Astrocyte (in vitro differentiated cells and primary cell): ENCODE results near the gene TBC1D5. TPM values are rescaled to one million over a fixed set of nuclear protein-coding genes. Genes with fewer than 3 reads are reported as not detected.

Experiments used
- DNase-seq: peaks from one replicate; pipeline ENCODE4 v3.0.0-alpha.2; 2010; ENCODE audit warnings: low read depth
- FAIRE-seq: peaks from 2 replicates; lab custom pipeline; 2011; peaks lifted over from hg19 to GRCh38; lab: Jason Lieb, UNC
- H2AFZ ChIP-seq: 2 replicates; pipeline ENCODE4 v1.6.0; 2012; ENCODE audit warnings: low read depth, low read length, inconsistent platforms
- H3K27ac ChIP-seq: 2 replicates; pipeline ENCODE4 v1.5.1; 2011; ENCODE audit warnings: low read depth, low read length, inconsistent platforms
- H3K27me3 ChIP-seq: 2 replicates; pipeline ENCODE4 v1.6.0; 2011; ENCODE audit warnings: low read length, inconsistent platforms; ENCODE audit not compliant: insufficient read depth
- H3K36me3 ChIP-seq: 2 replicates; pipeline ENCODE4 v1.5.1; 2011; ENCODE audit warnings: low read length, inconsistent platforms; ENCODE audit not compliant: insufficient read depth
- H3K4me1 ChIP-seq: 2 replicates; pipeline ENCODE4 v1.5.1; 2011; ENCODE audit warnings: low read length, inconsistent platforms; ENCODE audit not compliant: insufficient read depth
- H3K4me2 ChIP-seq: 2 replicates; pipeline ENCODE4 v1.6.0; 2012; ENCODE audit warnings: low read length, inconsistent platforms
- H3K4me3 ChIP-seq: 2 replicates; pipeline ENCODE4 v1.5.1; 2011; ENCODE audit warnings: low read depth, mild to moderate bottlenecking, low read length, inconsistent platforms; ENCODE audit not compliant: insufficient read depth
- H3K79me2 ChIP-seq: 2 replicates; pipeline ENCODE4 v1.6.0; 2012; ENCODE audit warnings: mild to moderate bottlenecking, low read length, inconsistent platforms; ENCODE audit not compliant: insufficient read depth
- H3K9ac ChIP-seq: 2 replicates; pipeline ENCODE4 v1.6.0; 2012; ENCODE audit warnings: mild to moderate bottlenecking, low read length, inconsistent platforms
- H3K9me3 ChIP-seq: 2 replicates; pipeline ENCODE4 v1.5.1; 2012; ENCODE audit warnings: low read depth, mild to moderate bottlenecking, low read length, inconsistent platforms; ENCODE audit not compliant: insufficient read depth
- H4K20me1 ChIP-seq: 2 replicates; pipeline ENCODE4 v1.6.0; 2012; ENCODE audit warnings: low read length, inconsistent platforms; ENCODE audit not compliant: insufficient read depth
- H3K27ac Mint-ChIP-seq: one replicate; pipeline ENCODE4 v1.8.0; 2021; ENCODE audit warnings: mild to moderate bottlenecking, mixed read lengths; ENCODE audit not compliant: unreplicated experiment
- H3K27me3 Mint-ChIP-seq: one replicate; pipeline ENCODE4 v1.8.0; 2021; ENCODE audit warnings: low read depth, mixed read lengths; ENCODE audit not compliant: unreplicated experiment
- H3K36me3 Mint-ChIP-seq: one replicate; pipeline ENCODE4 v1.8.0; 2021; ENCODE audit warnings: low read depth, mixed read lengths; ENCODE audit not compliant: unreplicated experiment
- H3K4me1 Mint-ChIP-seq: one replicate; pipeline ENCODE4 v1.8.0; 2021; ENCODE audit warnings: low read depth, mixed read lengths; ENCODE audit not compliant: unreplicated experiment
- H3K4me3 Mint-ChIP-seq: one replicate; pipeline ENCODE4 v1.8.0; 2021; ENCODE audit warnings: mild to moderate bottlenecking, moderate library complexity, mixed read lengths; ENCODE audit not compliant: unreplicated experiment
- H3K9me3 Mint-ChIP-seq: one replicate; pipeline ENCODE4 v1.8.0; 2021; ENCODE audit warnings: mild to moderate bottlenecking, mixed read lengths; ENCODE audit not compliant: unreplicated experiment
- EZH2 ChIP-seq: IDR thresholded peaks from 2 replicates; pipeline ENCODE4 v1.6.1; 2012; ENCODE audit warnings: mild to moderate bottlenecking, low read length, inconsistent platforms; ENCODE audit not compliant: insufficient read depth
- total RNA-seq: library from RNA; stranded (reverse); gene quantifications from 2 replicates; pipeline ENCODE4 v1.2.1, GENCODE V29; 2021
- TF ChIP-seq, protein P1 (sequence below): IDR thresholded peaks from 2 replicates; pipeline ENCODE4 v1.5.1; 2011; ENCODE audit warnings: low read depth, mild to moderate bottlenecking, inconsistent platforms, low read length, moderate library complexity; ENCODE audit not compliant: insufficient read depth

TBC1D5 gene
- total RNA-seq, 1 donor from 2014 or later = 23.0 TPM

DNA sequence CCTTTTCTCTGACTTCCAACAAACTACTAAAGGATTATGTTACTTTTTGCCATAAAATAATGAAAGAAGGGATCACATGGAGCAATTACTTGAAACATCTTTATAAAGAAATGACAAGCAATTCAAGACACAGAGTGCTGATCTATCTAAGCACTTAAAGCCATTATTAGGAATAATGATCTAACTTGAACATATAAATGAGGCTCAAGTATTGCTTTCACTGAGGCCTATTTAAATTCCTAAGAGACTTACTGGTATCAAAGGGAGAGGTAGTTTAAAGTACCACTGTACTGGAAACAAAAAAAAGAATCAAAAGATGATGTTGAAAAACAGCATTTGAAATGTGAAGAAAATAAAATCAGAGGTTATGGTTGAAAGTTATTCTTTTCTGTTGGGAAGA lies 482.2 kb downstream of the TBC1D5 start:
- Histone ChIP-seq H3K9me3 (no peaks in the 10 kb centered on the region), H2AFZ (no peak overlapping the region), H3K27me3 (no peaks in the 10 kb centered on the region), H3K36me3 (no peaks in the 10 kb centered on the region), H3K27ac (no peak overlapping the region), H3K4me1 (no peaks in the 10 kb centered on the region), H3K9ac (no peak overlapping the region), H4K20me1 (no peaks in the 10 kb centered on the region), H3K4me2 (no peak overlapping the region), H3K79me2 (no peaks in the 10 kb centered on the region), H3K4me3 (no peak overlapping the region)
- TF ChIP-seq, protein P1, sequence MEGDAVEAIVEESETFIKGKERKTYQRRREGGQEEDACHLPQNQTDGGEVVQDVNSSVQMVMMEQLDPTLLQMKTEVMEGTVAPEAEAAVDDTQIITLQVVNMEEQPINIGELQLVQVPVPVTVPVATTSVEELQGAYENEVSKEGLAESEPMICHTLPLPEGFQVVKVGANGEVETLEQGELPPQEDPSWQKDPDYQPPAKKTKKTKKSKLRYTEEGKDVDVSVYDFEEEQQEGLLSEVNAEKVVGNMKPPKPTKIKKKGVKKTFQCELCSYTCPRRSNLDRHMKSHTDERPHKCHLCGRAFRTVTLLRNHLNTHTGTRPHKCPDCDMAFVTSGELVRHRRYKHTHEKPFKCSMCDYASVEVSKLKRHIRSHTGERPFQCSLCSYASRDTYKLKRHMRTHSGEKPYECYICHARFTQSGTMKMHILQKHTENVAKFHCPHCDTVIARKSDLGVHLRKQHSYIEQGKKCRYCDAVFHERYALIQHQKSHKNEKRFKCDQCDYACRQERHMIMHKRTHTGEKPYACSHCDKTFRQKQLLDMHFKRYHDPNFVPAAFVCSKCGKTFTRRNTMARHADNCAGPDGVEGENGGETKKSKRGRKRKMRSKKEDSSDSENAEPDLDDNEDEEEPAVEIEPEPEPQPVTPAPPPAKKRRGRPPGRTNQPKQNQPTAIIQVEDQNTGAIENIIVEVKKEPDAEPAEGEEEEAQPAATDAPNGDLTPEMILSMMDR = no peak
- no peak for TF ChIP-seq EZH2
- Mint-ChIP-seq H3K4me1 (no peaks in the 10 kb centered on the region), H3K36me3 (no peaks in the 10 kb centered on the region), H3K4me3 (no peak overlapping the region), H3K27ac (no peak overlapping the region), H3K27me3 (no peaks in the 10 kb centered on the region), H3K9me3 (no peaks in the 10 kb centered on the region)
- no peak for FAIRE-seq
- no peak for DNase-seq

DNA sequence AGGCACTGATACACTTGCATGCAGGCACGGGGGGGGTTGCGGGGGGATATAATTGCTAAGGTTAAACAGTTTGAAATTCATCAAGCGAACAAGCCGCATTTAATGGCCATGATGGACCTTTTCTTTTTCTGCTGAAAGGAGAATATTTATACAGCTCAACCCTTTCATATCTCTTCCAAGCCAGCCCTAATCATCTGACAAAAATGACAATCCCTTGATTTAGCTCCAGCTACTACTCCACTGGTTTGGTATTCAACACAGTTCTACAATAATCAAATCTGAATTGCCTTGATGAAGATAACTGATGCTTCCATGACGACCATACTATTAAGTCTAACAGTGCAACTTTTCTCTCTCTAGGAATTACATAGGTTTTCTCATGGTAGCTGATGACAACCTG lies 482.7 kb downstream of the TBC1D5 start:
- Mint-ChIP-seq H3K27ac (no peak overlapping the region), H3K36me3 (no peaks in the 10 kb centered on the region), H3K9me3 (no peaks in the 10 kb centered on the region), H3K4me3 (no peak overlapping the region), H3K4me1 (no peaks in the 10 kb centered on the region), H3K27me3 (no peaks in the 10 kb centered on the region)
- no peaks in the 10 kb centered on the region for H3K36me3 ChIP-seq
- H3K79me2 ChIP-seq = no peaks in the 10 kb centered on the region
- H3K27me3 ChIP-seq = no peaks in the 10 kb centered on the region
- H2AFZ ChIP-seq = no peak overlapping the region
- no peaks in the 10 kb centered on the region for H3K9me3 ChIP-seq
- DNase-seq (no peak), FAIRE-seq (no peak)
- no peaks in the 10 kb centered on the region for H4K20me1 ChIP-seq
- H3K4me3 ChIP-seq = no peak overlapping the region
- H3K4me1 ChIP-seq = no peaks in the 10 kb centered on the region
- no peak overlapping the region for H3K9ac ChIP-seq
- no peak overlapping the region for H3K27ac ChIP-seq
- TF ChIP-seq, protein P1 = no peak
- TF ChIP-seq EZH2 = no peak
- H3K4me2 ChIP-seq = no peak overlapping the region

DNA sequence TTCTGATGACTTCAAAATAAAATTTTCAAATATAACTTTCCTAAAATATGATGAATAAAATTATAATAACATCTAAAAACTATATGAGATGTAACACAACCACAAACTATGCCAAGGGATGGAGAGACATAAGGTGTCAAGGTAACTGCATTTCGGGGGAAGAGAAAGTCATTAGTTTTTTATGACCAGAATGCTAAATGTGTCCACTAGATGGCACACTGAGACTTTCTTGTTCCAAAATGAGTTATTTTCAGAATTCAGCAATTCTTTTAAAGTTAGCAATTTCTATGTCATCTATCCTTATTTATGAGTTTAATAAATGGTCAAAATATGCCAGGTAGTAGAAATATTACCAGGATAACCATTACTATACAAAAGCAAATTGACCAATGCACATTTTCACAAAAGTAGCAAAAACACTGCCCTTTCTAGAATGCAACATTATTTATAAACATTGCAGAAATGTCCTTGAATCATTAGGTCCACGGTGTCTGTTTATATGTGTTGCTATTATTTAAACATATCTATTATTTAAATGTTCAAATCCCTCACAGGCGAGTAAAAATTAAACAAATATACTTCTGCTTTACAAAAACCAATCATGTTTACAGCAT lies 483.5 kb downstream of the TBC1D5 start:
- Histone ChIP-seq H3K4me3 (no peak overlapping the region), H3K27me3 (no peaks in the 10 kb centered on the region), H3K27ac (no peak overlapping the region), H3K36me3 (no peaks in the 10 kb centered on the region), H4K20me1 (no peaks in the 10 kb centered on the region), H3K4me2 (no peak overlapping the region), H3K9me3 (no peaks in the 10 kb centered on the region), H3K9ac (no peak overlapping the region), H2AFZ (no peak overlapping the region), H3K4me1 (no peaks in the 10 kb centered on the region), H3K79me2 (no peaks in the 10 kb centered on the region)
- TF ChIP-seq EZH2 = no peak
- TF ChIP-seq, protein P1 = peak; percentile 74
- Mint-ChIP-seq H3K27ac (no peak overlapping the region), H3K9me3 (no peaks in the 10 kb centered on the region), H3K4me1 (no peaks in the 10 kb centered on the region), H3K27me3 (no peaks in the 10 kb centered on the region), H3K36me3 (no peaks in the 10 kb centered on the region), H3K4me3 (no peak overlapping the region)
- DNase-seq (peak; percentile 8), FAIRE-seq (peak; percentile 23)
